Measurements from ENCODE around the gene MFGE8.
A peak's percentile ranks its signal among the peaks of the same experiment; 100 is the strongest.

MFGE8 gene

GRCh38 chr15:88897456-88898194 is 15.6 kb downstream of the MFGE8 start:
- peak; percentile 78 for DNase-seq

DNA sequence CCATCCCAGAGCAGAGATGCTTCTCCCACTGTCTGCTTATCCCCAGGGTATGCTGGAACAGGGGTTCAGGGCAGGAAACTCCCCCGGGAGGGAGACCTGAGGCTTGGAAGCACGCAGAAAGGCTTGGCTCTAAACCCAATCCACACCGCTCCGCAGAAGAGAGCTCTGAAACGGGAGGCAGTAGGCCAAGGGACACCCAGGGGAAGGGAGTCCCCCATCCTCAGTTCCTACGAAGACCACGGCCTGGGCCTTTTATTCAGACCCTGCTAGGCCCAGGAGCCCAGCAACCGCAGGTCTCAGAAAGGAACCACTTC is 16.1 kb downstream of the MFGE8 start:
- DNase-seq: no peak

- no peak for DNase-seq
Measured at GRCh38 chr15:88896333-88897033, 16.7 kb downstream of the MFGE8 start.

- DNase-seq: peak; percentile 39
Measured at GRCh38 chr15:88894819-88895767, 18.1 kb downstream of the MFGE8 start, which contains the start of gene HAPLN3. Gene HAPLN3 (minus strand): TSS chr15:88895544. CDS start chr15:88887298, 8,246 bp downstream.

- DNase-seq: peak; percentile 78
Measured at GRCh38 chr15:88894348-88894818, 18.8 kb downstream of the MFGE8 start.

DNA sequence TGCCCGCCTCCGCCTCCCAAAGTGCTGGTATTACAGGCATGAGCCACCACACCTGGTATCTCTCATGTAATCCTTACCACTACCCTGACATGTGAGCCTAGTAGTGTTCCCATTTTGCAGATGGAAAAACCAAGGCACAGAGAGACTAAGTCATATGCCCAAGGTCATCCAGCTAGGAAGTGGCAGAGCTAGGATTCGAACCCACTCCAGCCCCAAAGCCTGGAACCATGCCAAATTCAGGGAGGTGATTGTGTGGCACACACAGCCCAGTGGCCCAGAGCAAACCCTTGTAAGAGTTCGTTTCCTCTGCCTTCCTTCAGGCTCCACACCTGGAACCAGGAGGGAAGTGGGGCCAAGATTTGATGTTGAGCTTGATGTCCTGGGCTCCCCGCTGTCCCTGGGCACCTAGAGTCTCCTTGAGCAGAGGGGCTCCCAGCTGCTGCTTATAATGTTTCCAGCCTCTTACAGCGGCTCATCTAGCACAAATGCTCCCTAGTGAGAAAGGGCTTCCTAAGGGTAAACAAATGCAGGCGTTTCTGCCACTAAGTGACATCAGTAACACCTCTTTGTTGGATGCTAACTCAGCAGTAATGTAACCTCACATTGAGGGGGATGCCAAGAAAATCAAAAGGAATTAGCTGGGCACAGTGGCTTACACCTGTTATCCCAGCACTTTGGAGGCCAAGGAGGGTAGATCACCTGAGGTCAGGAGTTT is 21.5 kb downstream of the MFGE8 start:
- DNase-seq: no peak

- DNase-seq: no peak
Measured at GRCh38 chr15:88890495-88890894, 22.7 kb downstream of the MFGE8 start.

DNA sequence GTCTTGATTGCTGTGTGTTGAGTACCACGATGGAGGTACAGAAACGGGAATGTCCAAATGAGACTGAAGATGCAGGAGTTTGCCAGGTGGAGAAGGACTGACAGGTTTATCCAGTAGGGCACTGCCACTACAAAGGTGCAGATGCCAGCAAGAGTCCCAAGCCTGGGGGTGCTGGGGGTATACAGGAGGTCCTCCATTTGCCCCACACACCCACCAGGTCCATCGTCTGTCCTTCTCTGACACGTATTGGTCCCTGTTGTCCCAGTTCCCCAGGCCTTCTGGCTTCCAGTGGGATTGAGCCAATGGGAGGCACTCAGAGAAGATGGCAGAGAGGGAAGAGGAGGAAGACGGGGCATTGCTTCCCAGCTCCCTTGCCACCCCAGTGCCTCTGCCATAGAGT is 24.5 kb downstream of the MFGE8 start:
- DNase-seq: no peak

- DNase-seq: no peak
Measured at GRCh38 chr15:88887068-88887580, 26.1 kb downstream of the MFGE8 start.

DNA sequence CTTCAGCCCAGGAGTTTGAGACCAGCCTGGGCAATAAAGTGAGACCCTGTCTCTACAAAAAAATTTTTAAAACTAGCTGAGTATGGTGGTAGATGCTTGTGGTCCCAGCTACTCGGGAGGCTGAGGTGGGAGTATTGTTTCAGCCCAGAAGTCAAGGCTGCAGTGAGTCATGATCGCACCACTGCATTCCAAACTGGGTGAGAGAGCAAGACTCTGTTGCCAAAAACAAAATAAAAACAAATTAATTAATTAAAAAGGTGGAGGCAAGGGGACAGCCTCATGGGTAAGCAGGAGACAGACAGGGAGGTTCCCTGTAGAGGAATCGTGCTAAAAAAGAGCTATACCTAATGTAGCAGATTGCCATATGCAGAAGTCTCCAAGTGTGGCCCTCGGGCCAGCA is 30.4 kb downstream of the MFGE8 start:
- DNase-seq: no peak

- no peak for DNase-seq
Measured at GRCh38 chr15:88881775-88882174, 31.4 kb downstream of the MFGE8 start.

GRCh38 chr15:88880944-88881740 is 32.0 kb downstream of the MFGE8 start:
- DNase-seq: no peak

GRCh38 chr15:88878720-88879184 is 34.4 kb downstream of the MFGE8 start:
- no peak for DNase-seq

GRCh38 chr15:88877906-88878305 is 35.3 kb downstream of the MFGE8 start:
- DNase-seq: no peak

DNA sequence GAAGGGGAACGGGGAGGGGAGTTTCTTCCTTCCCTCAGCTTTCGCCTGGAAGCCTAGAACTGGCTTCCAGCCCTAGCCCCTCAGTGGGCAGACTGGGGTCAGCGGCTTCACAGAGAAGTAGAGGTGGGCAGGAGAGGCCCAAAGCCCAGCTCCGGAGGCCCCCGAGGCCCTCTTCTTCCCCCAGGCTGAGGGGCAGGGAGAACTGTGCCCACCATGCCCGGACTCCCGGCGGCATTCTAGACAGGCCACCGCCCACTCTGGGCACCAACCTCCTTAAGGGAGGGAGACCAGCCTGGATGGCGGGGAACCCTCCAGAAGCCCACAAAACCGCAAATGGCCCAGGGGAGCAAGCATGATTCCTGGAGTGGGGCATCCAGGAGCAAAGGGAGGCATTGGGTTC is 35.8 kb downstream of the MFGE8 start:
- DNase-seq: no peak

DNA sequence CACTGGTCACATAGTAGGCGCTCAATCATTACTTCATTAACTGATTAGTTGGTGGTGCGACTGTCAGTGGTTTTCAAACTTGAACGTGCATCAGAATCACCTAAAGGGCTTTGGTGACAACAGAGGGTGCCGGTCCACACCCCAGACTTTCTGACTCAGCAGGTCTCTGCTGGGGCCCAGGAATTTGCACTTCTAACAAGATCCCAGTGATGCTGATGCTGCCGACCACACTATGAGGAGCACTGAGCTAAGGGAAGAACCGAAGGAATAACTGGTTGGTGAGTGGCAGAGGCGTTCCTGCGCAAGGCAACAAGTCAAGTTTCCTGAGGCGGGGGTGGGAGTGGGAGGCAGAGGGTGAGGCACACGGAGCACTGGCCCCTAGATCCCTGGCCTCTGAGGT is 36.6 kb downstream of the MFGE8 start:
- DNase-seq: no peak

GRCh38 chr15:88874684-88875083 is 38.5 kb downstream of the MFGE8 start:
- DNase-seq: no peak

- no peak for DNase-seq
Measured at GRCh38 chr15:88874275-88874674, 38.9 kb downstream of the MFGE8 start.

DNA sequence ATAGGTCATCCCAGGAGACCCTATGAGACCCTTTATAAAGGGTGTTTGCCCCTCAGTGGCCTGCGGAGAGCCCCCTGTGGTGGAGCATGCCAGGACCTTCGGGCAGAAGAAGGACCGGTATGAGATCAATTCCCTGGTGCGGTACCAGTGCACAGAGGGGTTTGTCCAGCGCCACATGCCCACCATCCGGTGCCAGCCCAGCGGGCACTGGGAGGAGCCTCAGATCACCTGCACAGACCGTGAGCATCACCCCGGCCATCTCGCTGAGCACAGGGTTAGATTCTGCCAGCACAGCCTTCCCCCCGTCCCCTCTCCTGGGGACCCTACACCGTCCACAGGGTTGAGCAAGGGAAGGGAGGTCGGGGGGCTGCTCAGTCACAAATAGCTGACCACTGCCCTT is 39.4 kb downstream of the MFGE8 start:
- DNase-seq: no peak

GRCh38 chr15:88872706-88873105 is 40.5 kb downstream of the MFGE8 start:
- DNase-seq: no peak

- no peak for DNase-seq
Measured at GRCh38 chr15:88872106-88872505, 41.1 kb downstream of the MFGE8 start.

Measured in activated CD4-positive, alpha-beta T cell treated with anti-CD3 and anti-CD28 coated beads for 1 hour (primary cell).